Measurements from ENCODE around the gene SRPK3.

The SRPK3 gene

DNA sequence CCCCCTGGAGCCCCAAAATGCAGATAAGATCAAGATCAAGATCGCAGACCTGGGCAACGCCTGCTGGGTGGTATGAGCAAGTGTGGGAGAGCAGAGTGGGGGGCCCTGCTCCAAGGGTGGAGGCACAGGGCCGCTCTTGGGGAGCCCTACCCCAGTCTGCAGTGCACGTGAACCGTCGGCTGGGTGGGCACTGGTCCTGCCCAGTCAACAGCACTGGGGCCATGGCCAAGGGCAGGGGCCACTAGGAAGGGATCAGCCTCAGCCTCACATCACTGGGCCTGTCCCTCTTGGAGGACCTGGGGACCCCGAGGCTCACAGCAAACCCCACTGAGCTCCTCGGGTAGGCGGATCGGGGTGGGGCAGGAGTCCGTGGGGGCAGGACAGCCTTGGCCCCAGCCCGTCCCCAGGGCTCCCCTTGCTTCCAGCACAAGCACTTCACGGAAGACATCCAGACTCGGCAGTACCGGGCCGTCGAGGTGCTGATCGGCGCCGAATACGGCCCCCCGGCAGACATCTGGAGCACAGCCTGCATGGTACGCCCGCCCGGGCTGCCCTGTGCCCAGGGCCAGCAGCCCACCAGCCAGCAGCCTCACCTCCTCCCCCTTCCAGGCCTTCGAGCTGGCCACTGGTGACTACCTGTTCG lies 3.6 kb downstream of the SRPK3 start:
- no peak for DNase-seq (ENCODE audit: low read depth)

DNA sequence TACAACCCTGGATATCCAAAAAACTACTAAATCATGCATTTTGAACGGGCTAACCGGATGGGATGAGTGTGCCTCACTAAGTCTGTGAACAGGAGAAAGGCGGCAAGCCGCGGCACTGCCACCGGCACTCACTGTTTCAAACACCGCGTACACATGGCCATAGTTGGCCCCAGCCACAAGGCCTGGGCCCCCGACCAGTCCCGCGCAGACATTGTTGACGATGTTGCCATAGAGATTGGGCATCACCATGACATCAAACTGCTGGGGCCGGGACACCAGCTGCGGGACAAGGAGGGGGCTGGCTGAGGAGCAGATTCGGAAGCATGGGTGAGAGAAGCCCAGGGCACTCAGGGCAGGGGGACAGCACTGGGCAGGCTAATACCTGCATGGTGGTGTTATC lies 5.8 kb downstream of the SRPK3 start:
- DNase-seq (ENCODE audit: low read depth), result no peak

DNA sequence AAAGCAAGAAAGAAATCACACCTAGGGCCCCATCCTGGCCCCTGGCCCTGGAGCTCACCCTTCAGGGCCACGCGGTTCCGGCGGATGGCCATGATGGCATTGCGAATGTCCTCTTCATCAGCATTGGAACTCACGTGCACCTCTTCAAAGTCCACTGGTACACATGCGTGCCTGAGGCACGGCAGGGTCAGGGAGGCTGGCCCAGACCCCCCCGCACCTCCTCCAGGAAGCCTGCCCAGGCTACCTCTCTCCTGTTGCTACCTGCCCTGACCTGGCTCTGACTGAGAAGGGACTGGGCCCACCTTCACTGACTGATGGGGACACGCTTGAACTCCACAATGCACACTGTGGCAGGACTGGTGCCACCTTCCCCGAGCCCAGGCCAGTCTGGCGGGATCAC lies 8.8 kb downstream of the SRPK3 start:
- no peak for DNase-seq (ENCODE audit: low read depth)

DNA sequence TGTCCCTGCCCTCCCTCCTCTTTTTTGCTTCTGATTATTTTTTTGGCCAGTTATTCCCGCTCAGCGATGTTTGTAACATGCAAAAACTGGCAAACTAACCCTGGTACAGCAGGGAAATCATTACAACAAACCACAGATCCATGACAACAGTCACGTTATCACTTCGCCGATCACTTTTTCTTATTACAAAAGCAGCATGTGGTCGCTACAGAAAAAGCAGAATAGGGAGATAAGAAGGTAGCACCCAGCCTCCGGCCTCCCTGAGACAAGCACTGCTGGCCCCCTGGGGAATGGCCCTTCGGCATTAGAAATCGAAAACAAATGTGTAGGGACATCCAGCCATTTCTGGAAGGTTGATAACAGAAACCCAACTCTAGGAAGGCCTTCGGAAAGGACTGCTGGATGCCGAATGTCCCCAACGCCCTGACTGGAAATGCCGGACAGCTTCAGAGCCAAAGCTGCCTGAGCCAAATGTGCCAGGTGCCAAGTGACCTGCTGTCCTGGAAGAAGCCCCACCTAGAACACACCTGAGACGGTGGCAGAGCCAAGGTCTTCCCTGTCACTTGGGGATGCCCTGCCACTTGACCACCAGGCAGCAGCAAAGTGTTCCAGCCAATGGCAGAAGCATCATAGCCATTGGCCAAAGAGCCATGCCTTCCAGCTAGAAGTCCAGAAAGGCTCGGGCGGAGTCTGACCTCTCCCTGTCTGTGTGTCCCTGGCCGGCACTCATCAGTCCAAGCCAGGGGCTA lies 10.4 kb downstream of the SRPK3 start:
- DNase-seq (ENCODE audit: low read depth), result no peak

DNA sequence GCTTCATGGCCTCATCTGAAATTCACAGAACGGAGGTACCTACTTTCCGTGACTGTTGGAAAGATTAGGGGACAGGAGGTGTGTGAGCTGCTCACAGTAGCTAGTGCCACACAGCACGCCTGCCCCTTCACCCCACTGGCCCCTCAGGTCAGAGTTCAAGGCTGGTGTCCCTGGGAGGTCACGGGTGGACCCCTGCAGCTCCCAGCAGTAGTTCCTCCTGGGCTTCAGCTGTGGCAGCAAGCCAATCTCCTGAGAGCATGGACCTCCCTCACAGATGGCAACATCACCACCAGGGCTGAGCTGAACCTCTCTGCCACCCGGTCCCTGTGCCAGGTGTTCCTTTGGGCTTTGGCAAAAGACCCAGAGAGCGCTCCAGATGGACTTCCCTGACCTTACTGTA lies 11.5 kb downstream of the SRPK3 start:
- no peak for DNase-seq (ENCODE audit: low read depth)

DNA sequence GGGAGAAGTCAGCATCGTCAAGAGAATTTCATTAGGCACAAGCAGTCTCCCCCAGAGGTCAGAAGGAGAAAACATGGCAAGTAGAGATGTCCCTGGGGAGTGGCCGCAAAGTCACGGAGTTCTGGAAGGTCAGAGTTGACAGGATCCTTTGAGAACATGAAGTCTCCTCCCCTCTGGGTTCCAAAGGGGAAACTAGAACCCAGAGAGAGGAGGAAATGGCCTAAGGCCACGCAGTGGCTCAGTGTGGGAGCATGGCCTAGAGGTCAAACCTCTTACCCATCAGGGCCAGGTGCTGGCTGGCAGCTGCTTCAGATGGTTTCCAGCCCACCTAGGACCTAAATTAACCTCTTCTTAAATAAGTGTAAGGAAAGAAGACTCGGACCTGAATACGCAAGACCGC lies 12.4 kb downstream of the SRPK3 start:
- DNase-seq (ENCODE audit: low read depth), result no peak

DNA sequence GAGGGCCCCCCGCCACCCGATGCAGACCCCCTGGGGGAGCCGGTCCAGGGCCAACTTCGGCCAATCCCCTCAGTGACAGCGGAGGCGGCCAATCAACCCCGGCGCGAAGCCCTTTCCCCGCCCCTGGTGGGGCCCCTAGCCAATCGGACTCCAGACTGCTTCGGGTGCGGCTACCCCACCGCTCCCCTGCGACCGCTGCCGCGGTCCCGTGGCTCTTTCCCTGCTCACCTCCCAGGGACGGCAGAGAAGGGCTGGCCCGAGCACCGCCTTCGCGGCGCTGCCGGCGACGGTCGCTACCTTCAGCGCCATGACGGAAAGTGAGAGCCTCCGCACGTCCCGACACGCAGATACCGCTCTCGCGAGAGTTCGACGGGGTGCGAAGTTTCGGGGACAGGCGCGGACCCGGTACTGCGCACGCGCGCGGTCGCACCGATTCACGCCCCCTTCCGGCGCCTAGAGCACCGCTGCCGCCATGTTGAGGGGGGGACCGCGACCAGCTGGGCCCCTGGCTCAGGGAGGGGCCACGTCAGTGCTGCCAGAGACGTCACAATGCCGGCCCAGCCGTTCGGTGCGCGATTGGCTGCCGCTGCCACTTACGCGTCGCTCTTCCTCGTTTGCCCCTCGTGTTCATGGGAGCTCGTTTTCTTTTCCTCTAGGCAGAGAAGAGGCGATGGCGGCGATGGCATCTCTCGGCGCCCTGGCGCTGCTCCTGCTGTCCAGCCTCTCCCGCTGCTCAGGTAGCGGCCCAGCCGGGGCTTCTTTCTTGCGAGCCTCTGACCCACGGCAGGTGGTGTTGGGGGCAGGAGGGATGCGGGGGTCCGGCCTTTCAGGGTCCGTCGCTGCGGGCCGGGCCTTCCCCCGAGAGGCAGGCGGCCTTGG lies 13.4 kb downstream of the SRPK3 start, which contains the start of the genes IDH3G and SSR4:
Gene IDH3G, minus strand, starts transcription at position 358 of the 879 bp plus-strand sequence. Its CDS starts 49 bp downstream, at position 309.
Gene SSR4, plus strand, starts transcription at position 651 of the 879 bp plus-strand sequence. Its CDS starts 20 bp downstream, at position 671.
- peak; percentile 85 for DNase-seq (ENCODE audit: low read depth)

DNA sequence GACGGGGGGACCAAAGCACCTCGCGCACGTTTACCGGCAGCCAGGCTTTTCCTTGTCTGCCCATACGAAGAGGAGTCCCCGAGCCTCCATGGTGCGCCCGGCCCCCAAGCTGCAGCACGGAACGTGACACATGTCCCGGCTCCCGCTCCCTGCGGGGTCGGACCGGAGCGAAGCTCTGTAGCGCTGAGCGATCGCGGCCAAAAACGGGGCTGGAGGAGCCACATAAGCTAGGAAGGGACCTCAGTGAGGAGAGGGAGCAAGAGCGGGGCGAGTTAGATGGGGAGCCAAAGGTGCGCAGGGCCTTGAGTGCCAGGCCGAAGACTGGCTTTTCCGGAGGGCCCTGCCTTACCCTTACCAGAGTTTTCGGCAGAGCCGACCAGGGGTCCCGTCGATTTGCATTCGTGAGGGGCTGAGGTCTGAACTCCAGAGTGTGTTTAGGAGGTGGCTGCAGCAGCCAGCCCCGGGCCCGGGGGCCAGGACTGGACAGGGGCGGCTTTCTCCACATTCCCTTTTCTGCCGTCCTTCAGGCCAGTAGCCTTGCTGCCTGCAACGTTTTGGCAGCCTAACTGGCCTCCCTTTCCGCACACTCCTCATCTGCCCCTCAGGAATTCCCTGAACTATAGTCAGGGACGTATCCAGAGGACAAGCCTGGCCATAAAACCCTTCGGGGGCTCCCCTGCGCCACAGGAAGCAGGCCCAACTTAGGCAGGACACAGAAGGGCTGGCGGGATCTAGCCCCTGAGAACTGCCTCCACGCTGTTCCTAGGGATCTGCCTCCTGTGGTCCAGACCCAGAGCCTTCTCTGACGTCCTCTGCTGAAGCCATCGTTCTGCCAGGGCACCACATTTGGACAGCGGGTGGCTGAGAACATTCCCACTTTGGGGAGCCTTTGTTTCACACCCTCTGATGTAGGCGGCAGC lies 14.3 kb downstream of the SRPK3 start:
- DNase-seq (ENCODE audit: low read depth), result no peak

DNA sequence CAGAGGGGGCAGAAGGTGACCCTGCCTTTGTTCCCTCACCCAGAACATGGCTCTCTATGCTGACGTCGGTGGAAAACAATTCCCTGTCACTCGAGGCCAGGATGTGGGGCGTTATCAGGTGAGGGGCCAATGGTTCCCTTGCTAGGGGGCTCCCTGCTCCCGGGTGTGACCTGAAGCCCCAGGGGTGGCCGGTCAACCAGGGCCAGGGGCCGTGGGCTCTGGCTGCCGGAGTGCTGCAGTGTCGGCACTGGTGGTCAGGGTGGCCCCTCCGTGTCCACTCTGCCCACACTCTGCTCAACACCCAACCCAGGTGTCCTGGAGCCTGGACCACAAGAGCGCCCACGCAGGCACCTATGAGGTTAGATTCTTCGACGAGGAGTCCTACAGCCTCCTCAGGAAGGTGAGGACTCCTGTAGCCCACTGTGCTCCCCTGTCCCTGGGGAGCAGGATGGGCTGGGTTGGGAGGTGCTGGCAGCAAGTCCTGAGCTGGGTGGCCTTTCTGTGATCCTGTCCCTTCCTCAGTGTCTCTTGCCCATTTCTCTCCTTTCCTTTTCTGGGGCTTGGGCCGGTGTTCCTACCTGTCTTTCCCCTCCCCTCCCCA lies 16.7 kb downstream of the SRPK3 start:
- no peak for DNase-seq (ENCODE audit: low read depth)

DNA sequence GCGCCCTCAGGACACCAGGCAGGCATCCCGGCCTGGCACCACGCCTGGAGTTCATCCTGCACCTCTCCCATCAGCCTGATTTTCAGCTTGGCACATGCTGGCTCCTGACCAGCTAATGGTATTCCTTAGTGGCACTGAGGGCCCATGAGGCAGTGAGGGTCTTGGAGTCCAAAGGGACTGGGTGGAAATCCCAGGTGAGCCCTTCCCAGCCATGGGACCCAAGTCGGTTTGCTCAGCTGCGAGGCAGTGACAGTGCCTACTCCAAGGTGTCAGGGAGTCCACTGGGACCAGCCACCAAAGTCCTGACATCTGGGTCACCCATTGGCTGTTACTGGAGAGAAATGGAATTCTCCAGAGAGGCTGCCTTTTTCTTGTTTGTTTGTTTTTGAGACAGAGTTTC lies 18.5 kb downstream of the SRPK3 start:
- no peak for DNase-seq (ENCODE audit: low read depth)

DNA sequence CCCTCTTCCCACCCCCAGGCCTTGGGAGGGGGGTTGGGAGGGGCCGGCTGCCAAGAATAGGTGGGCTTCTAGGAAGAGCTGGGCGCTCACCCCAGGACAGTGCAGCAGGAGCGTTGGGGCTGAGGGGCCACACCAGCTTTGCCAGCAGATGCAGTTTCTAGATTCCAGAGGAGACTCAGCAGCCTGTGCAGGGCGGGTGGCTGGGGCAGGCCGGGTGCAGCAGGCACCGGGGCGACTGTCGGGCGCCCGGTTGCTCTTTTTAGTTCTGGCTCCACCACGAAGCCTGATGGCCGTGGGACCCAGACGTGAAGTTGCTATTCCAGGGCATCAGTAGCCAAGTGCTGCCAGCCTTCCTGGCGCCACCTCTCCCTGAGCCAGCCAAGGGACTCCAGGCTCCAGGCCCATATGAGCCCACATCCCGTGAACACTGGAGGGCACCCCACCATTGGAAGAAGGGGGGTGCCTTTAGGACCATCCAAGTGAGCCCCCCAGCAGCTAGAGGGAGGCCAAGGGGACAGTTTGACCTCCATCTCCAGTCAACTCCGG lies 19.4 kb downstream of the SRPK3 start:
- no peak for DNase-seq (ENCODE audit: low read depth)

DNA sequence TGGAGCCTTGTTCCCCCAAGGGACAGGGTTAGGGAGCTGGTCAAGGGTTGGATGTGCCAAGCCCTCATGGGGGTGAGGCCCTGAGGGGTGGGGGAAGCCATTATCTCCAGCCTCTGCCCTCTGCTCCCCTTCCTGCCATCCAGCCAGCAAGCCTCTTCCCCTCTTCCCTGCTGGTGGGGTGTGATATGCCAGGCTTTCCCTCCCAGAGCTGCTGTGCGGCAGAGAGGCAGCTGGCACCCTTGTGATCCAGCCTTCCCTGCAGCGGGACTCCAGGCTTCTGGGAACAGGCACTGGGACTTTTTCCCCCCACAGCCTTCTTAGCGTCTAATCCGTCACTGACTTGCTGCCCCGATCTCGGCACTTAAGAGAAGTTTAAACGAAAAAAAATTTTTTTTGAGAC lies 19.9 kb downstream of the SRPK3 start:
- no peak for DNase-seq (ENCODE audit: low read depth)

DNA sequence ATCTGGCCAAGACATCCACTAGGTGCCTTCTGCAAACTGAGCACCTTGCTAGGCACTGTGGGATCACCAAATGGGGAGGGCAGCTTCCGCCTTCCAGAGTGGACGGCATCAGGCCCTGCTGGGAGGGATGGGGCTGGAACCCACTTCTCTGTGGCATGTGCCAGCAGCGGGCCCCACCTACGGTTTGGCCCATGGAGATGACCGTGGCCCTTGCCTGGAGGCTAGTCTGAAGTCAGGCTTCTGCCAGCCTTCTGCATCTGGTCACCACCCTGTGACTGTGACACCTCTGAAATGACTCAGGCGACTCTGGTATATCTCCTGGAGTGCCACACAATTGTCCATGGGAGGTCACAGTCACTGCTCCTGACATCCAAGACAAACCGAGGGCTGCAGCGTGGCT lies 20.8 kb downstream of the SRPK3 start:
- DNase-seq (ENCODE audit: low read depth), result no peak

DNA sequence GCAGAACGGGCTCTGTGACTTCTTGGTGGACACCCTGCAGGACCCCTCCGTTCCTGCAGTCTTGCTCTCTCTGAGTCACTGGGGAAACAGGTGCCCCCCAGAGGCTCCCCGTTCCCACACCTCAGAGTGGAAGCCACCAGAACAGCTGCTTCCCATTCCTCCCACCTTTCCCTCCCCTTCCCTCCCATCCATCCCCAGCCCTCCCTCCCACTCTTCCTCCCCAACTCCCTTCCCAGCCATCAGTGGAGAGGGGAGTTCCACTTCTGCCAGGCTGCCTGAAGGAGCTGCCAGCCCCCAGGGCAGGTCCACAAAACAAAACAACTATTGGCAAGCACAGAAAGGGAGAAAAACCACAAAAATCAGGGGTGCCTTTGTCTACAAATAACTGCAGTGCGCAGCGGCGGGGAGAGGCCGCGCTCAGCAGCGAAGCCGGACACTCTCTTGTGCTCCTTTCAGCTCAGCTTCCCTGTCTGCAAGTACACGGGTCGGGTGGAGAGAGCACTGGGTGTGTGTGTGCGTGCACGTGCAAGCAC lies 21.7 kb downstream of the SRPK3 start:
- no peak for DNase-seq (ENCODE audit: low read depth)

DNA sequence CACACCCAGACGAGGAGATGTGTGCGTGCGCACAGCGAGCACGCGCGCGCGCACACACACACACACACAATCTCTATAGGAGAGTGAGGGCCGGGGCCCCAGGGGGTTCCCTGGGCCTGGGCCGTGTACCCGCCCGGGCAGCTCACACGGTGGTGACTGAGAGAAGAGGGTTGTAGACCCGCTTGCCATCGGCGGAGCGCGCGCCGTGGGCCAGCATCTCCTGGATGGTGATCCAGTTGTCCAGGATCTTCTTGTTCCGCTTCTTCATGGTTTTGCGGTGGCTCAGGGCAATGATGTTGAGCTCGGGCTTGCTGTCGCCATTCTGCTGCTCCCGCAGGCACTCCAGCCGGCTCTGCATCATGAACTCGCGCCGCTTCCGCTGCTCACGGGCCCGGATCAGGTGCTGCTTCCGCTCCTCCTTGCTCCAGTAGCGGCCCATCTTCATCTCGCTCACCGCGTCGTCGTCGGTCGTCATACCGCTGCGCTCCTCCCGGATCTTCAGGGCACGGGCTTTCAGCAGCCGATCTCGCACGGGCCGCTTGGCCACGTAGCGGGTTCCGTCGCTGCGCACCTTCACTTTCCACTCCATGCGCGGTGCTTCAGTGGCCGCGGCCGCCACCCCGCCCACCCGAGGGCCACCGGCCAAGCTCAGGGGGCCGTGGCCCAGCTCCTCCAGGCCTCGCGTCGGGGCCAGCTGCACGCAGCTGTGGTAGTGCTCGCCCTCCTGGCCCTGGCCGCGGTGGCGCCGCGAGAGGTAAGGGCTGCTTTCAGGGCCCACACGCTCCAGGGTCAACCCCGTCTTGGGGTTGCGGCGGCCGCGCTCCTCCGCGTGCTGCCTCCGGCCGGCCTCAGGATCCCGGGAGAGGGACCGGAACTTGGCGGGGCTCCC lies 22.6 kb downstream of the SRPK3 start:
- DNase-seq (ENCODE audit: low read depth), result no peak

DNA sequence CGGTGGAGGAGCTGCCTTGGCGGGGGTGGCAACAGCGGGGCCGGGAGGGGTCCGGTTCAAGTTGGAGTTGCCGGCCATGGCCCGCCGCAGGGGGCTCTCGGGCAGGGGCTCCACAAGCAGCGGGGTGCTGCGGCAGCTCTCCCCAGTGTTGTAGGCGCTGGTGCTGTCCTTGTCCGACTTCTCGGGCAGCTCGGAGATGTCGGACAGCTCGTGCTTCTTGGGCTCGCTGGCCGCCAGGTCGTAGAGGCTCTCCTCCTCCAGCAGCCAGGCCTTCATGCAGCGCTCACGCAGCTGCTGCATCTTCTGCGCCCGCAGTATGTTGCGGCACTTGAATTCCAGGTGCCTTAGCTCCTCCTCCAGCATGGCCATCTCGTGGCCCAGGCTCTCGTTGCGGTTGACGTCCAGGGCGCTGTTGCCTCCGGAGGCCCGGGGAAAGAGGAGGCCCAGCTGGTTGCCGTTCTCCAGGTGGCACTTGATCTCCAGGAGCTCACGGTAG lies 23.3 kb downstream of the SRPK3 start:
- DNase-seq (ENCODE audit: low read depth), result no peak

DNA sequence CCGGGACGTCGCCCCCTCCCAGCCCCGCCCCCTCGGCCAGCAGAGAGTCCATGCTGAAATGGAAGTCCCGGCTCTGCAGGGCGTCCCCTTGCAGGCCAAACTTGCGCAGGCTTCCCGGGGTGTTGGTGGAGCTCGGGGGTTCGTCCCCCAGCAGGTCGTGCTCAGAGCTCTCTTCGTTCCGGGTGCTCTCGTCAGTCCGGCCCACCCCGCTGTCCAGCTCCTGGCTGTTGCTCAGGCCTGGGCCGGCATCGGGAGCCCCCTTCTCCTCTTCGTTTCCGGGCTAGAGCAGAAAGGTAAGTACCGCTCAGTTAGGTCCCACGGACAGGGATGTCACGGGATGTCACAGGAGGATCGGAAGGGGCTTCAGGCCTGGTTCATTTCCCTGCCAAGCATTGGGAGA lies 23.8 kb downstream of the SRPK3 start:
- DNase-seq (ENCODE audit: low read depth), result no peak

DNA sequence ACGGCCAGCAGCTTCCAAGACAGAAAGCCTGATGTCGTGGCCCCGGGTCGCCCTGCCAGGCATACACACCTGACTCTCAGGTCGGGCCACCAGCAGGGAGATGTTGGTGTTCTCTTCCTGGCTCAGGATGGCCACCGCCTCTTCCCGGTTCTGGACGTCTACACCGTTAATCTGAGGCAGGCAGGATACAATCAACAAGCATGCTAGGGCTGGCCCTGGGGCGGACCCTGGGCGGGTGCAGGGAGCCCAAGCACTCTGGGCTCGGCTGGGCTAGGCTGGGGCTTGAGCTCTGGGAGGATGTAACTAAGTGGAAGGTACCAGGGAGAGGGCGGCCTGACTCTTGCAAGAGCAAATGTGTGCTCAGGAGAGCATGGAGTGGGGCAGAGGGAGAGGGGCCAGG lies 24.6 kb downstream of the SRPK3 start:
- DNase-seq (ENCODE audit: low read depth), result no peak

DNA sequence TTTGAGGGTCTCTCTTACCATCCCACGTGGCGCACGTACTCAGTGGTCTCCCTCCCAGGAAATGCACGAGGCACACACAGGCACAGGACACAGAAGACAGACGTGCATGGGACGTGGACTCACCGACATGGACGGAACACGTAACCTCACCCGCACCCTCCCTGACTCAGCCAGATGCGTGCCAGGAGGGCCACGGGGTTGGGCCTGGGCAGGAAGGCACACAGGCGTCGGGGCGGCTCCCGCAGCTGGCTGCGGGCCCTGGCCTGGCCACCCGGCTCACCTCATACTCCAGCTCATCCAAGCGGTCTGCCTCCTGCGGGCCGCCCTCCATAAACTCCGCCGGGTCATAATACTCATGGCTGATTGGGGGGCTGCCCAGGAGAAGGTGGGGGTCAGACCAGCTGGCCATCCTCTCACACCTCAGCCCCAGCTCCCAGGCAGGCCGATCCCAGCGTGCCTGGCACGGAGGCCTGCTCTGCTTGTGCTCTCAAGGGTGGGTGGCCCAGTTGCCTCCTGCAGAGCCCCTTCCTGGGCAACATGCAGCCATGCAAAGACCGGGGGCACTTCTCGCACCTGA lies 26.2 kb downstream of the SRPK3 start:
- DNase-seq (ENCODE audit: low read depth), result no peak

Data from stimulated activated CD8-positive, alpha-beta memory T cell treated with anti-CD3 and anti-CD28 coated beads, Interleukin-12 subunit alpha, Interleukin-12 subunit beta, amount 100 ng/mL, for 4 hours (primary cell).